ENCODE results near the gene INPP5A.
A peak's percentile ranks its signal among the peaks of the same experiment; 100 is the strongest.
"Not testable (repeated sequence)": the region's sequence is repeated elsewhere in the genome, so short reads cannot be mapped to it uniquely, and the experiment has no call there.

The INPP5A gene

DNA sequence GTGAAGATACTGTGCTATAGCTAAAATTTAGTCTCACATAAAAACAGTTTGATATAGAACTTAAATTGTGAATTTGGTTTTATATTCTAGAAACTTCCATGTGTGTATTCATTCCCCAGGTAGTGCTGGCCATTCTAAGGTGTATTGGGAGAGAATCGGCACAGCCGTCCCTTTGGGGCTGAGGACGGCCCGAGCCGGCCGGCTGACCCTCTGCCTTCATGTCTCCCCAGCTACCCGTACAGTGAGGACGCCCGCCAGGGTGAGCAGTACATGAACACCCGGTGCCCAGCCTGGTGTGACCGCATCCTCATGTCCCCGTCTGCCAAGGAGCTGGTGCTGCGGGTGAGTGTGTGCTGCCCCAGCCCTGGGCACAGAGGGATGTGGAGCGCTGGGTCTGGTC lies 239.9 kb downstream of the INPP5A start:
- no peak for DNase-seq

GRCh38 chr10:132779549-132780294 lies 242.1 kb downstream of the INPP5A start:
- DNase-seq = no peak

GRCh38 chr10:132780356-132780755 lies 242.8 kb downstream of the INPP5A start:
- no peak for DNase-seq

DNA sequence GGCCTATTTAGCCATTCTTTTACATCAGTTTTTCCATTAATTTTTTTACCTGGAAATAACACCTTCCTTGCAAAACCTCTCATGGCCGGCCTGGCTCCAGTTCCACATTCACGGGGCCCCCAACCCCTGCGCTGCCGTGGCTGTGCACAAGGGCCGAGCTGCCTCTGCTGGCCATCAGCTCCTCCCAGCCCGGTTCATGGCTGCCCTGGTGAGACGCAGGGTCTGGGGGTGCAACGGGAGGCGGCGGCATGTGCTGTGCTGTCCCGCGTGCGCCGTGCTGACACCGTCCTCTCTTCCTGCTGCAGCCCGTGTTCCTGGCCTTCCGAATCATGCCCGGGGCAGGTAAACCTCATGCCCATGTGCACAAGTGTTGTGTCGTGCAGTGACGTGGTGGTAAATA lies 244.0 kb downstream of the INPP5A start:
- no peak for DNase-seq

DNA sequence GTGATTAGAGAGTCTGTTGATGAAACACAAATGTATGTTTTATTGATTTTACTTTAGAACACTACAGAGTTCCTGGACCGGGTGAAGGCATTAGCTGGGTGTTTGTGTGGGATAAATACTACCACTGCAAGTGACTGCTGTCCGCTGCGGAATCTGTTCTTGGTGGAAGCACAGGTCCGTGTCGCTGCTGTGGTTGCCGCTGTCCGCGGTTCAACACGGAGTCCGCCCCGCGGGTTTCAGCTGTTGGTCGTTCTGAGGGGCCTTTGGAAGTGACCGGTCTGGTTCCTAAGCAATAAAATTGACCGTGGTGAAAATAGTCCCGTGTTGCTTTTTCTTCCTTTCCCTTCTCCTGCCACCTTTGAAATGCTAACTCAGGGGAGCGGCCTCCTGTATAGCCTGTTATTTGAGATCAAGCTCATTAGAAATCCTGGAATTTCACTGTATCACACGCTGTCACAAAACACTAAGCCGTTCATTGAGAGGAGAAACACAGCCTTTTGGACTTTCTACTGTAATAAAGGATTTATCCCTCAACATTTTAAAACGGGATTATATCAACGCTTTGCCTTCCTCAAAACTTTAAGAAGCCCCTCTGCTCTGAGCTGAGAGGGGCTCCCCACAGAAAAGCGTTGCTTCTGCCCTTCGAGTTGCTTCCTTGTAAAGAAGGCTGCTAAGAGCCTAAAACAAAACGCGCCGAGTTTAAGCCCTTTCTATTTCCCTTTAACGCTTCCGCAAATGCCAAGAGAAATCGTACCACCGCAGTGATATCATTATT lies 245.8 kb downstream of the INPP5A start:
- no peak for DNase-seq

DNA sequence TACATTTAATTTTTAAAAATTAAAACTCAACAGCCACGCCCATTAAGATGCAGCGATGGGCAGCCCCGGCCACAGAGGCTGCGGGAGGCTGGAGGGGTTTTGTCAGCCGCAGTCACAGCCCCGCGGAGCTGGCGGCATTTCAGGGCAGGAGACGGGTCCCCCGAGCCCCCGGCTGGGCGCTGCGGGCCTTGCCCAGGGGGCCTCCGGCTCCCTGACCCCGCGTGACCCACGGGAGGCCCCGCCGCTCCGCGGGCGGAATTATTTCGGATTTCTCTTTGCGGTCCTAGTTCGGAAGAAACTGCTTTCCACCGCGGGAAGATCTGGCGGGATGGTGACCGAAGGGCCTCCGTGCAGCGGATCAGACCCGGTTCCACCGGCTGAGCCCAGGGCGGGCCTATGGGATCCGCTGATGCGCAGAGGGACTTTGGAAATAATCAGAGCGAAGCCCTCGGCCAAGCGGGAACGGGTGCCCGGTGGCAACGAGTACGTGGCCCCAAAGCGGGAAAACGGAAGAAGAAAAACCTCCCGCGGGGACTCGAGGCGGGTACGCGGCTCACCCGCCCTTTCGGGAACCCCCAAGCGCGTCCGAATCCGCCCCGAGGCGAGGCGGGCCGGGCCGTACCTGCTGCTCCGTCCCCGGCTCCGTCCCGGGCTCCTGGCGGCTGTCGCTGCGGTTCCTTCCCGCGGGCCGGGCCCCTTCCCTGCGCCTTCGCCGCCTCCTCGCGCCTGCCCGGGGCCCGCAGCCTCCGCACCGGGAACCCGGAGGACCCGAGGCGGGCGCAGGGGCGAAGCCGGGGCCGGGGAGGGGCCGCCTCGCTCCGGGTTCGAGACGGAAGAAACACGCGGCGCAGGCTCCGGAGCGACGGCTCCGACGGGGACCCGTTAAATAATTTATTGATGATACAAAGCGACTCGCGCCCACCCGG lies 246.6 kb downstream of the INPP5A start:
- no peak for DNase-seq

DNA sequence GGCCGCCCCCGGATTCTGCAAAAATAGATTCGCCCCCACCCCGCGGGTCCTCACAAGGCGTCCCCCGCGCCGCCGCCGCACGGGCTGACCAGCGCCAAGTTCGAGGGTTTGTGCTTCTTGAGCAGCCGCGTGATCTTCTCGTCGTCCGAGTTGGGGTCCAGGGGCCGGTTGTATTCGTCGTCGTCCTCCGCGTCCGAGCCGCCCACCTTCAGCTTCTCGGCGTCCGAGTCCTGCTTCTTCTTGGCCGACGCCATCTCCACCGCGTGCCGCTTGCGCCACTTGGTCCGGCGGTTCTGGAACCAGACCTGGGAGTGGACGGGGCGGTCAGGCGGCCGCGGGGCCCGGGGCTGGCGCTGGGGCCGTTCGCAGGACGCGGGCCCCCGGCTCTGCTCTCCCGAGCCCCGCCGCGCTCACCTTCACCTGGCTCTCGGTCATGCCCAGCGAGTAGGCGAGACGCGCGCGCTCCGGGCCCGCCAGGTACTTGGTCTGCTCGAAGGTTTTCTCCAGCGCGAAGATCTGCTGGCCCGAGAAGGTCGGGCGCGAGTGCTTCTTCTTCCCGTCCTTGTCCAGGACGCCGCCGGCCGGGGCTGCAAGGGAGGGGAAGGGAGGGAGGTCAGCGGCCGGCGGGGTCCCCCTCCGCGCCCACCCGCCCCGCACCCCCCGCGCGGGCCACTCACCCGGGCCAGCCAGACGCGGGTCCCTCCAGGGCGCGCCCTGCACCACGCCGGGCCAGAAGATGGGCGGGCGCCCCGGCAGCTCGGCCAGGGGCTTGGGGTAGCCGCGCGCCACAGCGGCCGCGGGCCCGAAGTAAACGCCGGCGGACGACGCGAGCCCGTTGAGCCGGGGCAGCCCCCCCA lies 247.5 kb downstream of the INPP5A start:
- no peak for DNase-seq

DNA sequence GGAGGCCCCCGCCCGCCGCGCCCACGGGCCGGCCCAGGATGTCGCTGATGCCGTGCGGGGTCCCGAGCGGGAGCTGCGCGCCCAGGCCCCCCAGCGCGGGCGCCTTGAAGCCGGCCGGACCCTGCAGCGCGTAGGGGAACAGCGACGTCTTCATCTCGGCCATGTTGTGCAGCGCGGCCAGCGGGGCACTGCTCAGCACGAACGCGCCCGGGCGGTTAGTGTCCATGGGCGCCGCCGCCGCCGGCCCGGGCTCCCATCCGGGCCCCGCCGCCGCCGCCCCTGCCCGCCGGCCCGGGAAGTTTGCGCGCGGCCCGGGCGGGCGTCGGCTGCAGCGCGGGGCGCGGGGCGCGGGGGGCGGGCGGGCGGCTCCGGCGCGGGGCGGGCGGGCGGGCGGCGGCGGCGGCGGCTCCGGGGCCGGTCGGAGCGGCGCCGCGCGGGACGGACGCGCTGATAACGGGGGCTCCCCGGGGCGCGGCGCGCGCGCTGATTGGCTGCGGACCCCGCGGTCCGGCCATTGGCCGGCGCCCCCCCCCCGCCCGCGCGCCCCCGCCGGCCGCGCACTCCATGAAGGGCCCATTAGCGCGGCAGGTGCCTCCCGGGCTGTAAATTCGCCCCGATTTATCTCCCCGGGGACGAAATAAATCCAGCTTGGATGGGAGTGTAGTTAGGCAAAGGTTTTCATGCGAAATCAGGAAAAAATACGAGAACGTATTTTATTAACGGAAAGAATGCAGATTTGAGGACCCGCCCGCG lies 248.3 kb downstream of the INPP5A start, which contains the start of gene NKX6-2:
TSS of gene NKX6-2 (minus strand) at position 425 of the 753 bp plus-strand sequence. CDS start at position 226, 199 bp downstream.
- DNase-seq = peak; percentile 74

DNA sequence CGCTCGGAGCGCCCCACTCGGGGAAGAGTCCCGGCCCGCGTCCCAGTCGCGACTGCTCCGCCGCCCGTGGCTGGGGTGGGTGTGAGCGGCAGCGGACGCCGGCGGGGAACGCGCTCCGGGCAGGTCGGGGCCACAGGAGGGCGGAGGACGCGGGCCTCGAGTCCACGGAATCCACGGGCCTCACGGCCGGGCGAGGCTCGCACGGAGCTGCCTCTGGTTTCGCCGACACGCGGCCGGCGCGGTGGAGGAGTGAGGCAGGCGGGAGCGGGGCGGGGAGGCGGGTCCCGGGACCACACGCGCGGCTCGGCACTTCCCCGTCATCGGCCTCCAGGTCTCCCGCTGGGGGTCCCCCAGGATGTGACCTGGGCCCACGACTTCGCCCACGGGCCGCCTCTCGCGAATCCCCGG lies 248.9 kb downstream of the INPP5A start:
- DNase-seq = no peak

DNA sequence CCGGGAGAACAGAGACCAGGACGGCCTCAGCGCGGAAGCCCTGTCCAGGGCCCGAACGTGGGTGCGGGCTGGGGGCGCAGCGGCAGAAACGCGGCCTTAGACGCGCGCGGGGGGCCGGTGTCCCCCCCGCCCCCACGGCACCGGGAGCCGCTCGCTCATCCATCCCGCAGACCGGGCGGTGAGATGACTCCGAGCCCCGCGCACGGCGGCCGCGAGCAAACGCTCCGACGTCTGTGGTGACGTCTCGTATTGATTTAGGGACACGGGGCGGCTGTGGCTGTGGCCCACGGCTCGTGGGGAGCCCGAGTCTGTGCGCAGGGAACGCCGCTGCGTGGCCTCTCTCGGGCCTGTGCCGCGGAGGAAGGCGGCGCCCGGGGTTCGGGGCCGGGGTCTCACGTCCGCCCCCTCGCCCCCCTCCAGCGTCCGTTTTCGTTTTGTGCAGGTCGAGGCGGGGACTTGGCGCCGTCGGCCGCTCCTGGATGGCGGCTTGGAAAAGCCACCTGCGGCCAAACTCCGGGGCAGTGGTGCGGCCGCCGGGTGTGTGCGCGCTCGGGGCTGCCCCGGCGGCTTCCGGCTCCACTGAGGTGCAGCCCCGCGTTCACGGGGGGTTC lies 249.4 kb downstream of the INPP5A start:
- no peak for DNase-seq

- DNase-seq = no peak
Observed at GRCh38 chr10:132787495-132788179, 250.1 kb downstream of the INPP5A start.

- DNase-seq = peak; percentile 50
Observed at GRCh38 chr10:132788180-132788830, 250.7 kb downstream of the INPP5A start.

DNA sequence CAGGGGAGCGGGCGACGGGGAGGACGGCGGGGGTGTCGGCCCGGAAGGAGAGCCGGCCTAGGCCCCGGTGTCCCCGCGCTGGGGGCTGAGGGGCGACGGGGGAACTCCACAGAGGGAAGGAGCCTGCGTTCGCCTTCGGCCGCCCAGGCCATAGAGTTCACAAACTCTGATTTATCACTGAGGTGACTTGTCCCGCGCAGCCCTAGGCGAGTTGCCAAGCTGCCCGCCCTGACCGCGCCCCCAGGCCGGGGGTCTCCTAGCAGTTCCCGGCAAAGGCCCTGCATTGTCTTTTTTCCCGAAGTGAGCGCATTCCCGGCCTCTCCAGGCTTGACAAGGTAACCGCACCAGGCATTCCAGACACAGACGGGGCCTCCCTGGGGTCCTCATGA lies 251.2 kb downstream of the INPP5A start:
- no peak for DNase-seq

GRCh38 chr10:132789659-132790148 lies 252.1 kb downstream of the INPP5A start:
- DNase-seq = no peak

DNA sequence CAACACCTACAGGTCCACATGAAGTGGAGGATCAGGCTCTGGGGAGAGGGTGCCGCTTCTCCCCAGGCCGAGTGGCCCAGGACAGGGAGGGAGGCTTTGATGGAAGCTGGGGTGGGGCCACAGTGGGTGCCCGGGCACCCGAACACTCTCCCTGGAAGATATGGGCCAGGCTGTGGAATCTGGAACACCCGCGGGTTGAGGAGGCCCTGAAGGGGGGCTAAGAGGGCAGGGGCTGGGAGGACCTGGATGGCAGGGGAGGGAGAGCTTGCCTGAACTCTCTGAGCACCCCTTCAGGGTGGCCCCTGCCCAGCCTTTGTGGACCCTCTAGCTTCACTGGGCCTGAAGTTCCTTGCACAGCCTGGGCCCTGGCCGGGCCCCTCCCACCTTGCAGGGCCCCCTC lies 252.9 kb downstream of the INPP5A start:
- no peak for DNase-seq

- DNase-seq = no peak
Observed at GRCh38 chr10:132790934-132791829, 253.6 kb downstream of the INPP5A start.

GRCh38 chr10:132792099-132792498 lies 254.5 kb downstream of the INPP5A start:
- DNase-seq = not testable (repeated sequence)

- DNase-seq = no peak
Observed at GRCh38 chr10:132792796-132793195, 255.2 kb downstream of the INPP5A start.

Measured in midbrain (tissue), 1 donor.